GM19452 (cell line): Measurements from ENCODE around the gene ARHGEF28.
A peak's percentile ranks its signal among the peaks of the same experiment; 100 is the strongest.

Experiments
- ATAC-seq: cut with Tn5 transposase; IDR thresholded peaks from one replicate; pipeline ENCODE4 v1.9.1; 2021; ENCODE audit not compliant: unreplicated experiment

ARHGEF28 gene

DNA sequence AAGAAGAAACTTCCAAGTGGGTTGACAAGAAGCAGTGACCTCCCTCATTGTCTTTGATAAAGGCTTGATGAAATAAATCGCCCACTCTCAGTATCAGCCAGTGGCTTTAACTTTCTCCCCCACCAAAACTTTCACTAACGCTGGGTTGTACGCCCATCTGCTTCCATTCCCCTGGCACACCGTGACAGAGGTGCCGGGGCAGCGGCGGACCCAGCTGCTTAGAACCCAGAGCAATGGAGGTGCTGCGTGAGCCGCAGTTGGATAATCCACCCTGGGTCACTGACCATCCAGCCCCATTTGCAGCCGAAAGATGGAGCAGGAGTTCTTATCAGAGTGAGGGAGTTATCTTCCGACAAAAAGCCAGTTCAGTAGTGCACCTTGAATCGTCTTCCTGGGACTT lies 270.7 kb downstream of the ARHGEF28 start:
- no peak for ATAC-seq

DNA sequence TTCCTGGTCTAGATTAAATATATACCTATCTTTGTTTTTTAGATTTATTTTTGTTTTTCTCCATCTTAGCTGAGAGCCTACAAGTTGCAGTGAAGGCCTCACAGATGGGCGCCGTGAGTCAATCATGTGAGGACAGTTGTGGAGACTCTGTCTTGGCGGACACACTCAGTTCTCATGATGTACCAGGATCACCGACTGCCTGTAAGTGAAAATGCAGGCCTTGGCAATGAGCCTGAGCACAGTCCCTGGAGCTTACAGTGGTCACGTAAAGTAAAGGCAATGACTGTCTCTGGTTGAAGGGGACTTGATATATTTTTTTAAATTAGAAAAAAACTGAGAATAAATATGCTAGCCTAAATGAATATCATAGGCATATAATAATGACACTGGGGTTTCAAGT lies 271.9 kb downstream of the ARHGEF28 start:
- ATAC-seq = no peak

DNA sequence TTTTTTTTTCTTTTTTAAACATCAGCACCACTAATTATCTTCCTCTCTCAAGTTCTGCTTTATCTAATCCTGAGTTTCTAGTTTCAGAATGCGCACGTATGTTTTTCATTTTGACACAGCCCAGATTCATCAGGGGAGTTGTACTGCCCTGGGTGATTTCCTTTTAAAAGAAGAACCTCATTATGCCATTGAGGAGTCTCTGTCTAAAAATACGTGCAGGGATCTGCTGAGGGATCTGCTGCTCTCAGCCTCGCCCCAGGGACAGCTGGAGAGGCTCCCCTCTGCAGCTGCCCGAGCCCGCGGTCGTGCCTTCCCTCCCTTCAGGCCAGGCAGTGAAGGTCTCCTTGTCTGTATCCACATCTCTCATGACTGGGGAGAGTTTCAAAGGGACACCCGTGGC lies 273.1 kb downstream of the ARHGEF28 start:
- peak; percentile 78 for ATAC-seq

DNA sequence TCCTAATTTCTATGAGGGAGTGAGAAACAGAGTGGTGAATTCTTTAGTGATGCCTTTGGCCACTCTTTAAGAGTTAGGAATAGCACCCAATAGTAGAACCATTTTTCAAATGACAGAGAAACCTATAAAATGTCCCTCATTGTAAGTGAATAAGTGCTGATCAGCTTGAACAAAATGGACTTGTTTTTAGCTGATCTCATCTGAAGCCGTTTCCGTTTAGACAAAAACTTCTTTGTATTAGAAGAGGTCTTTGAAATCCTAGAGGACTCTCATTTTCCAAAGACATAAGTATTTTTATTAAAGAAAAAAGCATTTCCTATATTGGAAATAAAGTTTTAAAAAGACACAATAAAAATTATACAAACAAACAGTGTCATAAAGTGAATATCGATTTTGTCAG lies 273.9 kb downstream of the ARHGEF28 start:
- ATAC-seq = no peak

DNA sequence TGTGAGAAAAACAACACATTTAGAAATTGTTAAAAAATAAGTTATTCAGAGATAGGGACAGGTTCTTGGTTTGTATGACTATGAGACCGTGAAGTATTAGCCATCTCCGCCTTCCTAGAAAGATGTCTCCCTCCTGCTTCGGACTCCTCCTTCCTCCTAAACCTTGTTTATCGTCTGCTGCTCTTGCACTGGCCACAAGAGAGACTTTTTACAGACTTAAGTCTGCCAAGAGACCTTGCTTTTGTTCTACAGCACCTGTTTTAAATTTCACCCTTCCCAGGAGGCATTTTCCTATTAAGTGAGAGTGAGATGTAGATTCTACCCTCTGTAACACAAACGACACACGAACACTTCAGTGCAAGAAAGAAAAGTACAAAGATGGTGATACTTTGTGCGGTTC lies 274.6 kb downstream of the ARHGEF28 start:
- ATAC-seq = no peak

DNA sequence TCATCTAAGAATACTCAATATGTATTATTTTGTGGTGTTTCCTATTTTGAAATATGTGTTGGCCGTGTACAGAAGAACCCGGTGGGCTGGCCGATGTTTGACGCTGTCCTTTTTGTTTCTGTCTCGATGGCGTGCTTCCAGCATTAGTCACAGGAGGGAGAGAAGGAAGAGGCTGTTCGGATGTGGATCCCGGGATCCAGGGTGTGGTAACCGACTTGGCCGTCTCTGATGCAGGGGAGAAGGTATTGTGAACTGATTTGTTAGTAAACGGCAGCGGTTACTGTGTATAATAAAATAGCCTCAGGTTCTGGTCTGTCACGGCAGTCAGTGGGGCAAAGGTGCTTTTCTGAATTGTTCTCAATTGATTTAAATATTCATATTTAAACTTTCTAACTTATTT lies 275.0 kb downstream of the ARHGEF28 start:
- ATAC-seq = no peak

DNA sequence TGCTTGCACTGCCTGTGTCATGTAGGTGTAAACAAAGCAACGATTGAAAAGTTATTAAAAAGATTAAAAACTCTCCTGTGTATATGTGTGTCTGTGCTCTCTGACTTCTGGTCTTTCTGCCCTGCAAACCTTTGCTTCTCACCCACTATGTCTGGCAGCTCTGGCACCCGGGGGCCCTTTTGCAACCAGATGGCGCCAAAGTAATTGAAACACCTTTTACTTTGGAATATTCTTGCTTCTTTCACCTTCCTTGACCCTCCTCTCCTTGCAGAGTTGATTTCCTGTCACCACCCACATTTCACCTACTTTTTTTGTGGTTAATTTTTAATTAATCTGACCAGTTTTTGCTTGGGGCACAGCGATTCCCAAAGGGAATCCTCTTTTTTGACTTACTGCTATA lies 275.5 kb downstream of the ARHGEF28 start:
- ATAC-seq = no peak

DNA sequence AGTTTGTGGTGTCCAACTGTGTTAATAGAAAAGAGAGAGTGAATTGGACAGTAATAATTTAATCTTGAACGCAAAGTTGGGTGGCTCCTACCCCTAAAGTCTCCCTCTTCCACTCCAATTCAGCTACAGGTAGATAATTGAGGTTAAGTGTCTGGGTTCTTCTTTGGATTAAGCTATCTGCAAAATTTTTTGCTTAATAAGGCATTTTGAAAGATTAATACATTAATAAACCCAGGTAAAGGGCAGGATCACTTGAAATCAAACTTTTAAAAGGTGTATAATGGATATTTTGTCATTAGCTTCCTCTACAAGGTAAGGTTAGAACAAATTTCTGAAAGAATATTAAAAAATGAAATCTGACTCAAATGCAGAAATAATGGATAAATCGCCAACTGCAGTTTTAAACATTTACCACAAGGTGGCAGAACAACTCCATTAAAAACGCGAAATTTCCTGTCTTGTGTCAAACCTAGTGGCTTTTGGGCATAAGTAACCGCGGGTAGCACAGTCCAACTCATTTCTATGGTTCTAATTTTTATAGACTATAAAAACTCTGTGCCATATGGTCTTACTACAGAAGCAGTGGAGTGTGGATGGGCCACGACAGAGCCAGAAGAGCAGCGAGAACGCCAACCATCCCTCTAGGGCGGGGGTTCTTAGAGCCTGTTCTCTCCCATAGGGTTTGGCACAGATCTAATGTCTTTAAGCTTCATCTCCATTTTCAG lies 276.5 kb downstream of the ARHGEF28 start:
- ATAC-seq = no peak

DNA sequence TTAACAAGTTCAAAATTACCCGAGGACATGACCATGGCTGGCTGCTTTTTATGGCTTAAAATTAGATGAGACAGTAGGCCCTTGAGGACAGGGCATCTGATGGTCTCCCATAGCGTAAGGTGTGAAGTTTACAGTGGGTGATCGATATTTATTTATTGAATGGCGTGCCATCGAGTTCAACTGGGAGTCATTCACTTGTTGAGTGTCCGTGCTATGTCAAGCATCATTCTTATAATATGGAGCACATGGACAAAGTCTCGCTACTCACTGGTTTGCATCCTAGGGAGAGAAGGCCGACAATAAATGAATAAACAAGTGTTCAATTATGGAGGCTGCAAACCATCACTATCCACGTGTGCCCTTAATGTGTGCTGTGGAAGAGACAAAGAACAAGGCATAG lies 277.2 kb downstream of the ARHGEF28 start:
- ATAC-seq = no peak

DNA sequence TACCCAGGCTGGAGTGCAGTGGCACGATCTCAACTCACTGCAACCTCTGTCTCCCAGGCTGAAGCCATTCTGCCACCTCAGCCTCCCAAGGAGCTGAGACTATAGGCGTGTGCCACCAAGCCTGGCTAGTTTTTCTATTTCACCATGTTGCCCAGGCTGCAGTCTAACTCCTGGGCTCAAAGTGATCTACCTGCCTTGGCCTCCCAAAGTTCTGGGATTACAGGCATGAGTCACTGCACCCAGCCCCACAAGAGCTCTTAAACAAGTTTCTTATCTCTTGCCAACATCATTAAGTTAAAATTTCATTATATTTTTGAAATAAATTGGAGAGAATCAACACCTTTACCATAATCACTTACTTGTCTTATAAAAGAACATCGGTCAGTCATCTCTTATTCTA lies 280.3 kb downstream of the ARHGEF28 start:
- ATAC-seq = no peak

DNA sequence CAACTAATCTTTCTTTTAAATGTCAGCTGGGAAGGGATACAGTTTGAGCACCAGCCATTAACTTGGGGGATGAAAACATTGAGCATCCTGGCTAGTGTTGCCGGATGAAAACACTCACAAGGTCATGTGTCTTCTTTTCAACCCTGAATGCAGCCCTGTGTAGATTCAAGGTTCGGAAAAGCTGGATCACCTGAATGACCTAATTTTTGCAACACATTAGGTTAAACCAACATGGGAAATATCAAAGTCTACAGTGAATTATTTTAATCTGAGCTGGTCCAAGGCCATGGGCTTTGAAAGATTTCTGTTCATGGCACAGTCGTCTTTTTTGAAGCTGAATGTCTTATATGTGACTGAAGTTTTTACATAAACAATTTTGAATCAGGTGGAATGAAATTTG lies 281.2 kb downstream of the ARHGEF28 start:
- no peak for ATAC-seq

DNA sequence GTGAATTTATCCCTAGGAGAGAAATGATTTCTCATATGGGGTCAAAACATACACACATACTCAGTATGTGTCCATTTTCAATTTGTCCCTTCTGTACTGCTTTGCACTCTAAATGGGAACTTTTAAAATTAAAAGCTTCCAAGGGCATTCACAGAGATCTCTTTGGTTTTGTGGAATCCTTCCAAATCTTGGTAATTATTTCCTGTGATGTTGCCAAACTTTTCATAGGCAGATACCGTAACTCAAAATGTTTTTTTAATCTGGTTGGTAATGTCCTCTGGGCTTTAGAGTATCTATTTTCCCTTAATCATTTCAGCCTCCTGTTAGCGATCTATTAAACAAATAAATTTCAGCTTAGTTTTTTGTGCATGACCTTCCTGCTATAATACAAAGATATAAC lies 282.4 kb downstream of the ARHGEF28 start:
- no peak for ATAC-seq

DNA sequence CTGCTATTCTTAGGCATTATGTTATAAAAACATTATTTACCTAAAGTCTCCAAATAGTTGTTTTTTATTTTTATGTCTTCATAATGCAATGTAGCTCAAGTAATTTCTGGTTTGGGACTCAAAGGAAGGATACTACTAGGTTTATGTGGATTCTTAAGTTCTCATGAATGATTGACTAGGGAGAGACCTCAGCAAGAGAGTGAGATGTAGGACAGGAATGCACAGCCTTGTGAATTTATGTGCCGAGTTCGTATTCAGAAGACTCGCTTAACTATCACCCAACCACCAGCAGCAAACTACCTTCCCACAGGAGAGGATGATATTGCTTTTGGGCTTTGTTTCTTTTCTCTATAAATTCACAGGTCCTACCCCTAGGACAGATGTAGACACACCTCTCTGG lies 282.9 kb downstream of the ARHGEF28 start:
- ATAC-seq = no peak

DNA sequence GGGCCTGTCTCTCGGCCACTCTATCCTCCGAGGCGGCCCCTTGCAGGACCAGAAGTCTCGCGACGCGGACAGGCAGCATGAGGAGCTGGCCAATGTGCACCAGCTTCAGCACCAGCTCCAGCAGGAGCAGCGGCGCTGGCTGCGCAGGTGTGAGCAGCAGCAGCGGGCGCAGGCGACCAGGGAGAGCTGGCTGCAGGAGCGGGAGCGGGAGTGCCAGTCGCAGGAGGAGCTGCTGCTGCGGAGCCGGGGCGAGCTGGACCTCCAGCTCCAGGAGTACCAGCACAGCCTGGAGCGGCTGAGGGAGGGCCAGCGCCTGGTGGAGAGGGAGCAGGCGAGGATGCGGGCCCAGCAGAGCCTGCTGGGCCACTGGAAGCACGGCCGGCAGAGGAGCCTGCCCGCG lies 283.5 kb downstream of the ARHGEF28 start:
- ATAC-seq = no peak

DNA sequence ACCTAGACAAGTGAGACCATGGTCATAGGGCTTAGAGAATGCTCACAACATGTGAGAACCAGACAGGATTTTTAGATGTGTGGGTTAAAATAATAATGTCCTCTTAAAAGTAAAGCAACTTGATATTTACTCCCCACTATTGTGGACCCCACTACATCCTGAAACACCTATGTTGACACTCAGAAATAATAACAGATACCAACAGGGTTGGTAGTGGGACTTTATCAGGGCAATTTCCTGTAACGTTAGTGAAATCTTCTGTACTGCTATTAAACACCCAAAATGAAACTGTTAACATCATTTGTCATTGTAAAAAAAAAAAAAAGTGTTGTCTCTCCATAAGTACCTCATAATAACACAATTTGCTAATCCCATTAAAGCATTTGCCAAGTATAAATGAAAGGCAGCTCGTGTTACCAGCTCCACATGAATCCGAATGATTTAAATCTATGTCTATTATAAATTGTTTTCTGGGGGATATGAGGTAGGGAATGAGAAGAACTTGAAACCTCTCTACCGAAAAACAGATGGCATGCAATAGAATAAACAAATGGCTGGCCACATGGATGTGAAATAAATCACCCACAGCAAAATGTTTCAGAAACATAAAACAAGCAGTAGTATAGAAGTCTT lies 285.9 kb downstream of the ARHGEF28 start:
- no peak for ATAC-seq

DNA sequence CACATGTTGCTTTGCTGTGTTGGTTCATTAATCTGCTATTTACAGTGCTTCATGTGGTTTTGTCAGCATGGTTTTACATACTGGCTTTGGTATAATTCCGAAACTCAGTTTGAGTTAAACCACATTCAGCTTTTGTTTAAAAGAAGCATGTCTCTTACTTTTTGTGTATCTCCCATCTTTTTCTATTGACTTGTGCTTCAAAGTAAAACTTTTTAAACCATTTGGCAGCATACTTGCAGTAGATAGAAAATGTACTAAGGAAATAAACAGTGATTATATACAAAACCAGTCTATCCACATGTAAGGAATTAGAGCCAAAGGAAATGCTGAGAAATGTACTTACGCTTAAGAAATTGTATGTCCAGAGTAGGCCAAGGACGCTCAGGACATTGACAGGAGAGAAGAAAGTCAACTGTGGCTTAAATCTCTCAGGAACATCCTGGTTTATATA lies 286.9 kb downstream of the ARHGEF28 start:
- ATAC-seq = no peak

DNA sequence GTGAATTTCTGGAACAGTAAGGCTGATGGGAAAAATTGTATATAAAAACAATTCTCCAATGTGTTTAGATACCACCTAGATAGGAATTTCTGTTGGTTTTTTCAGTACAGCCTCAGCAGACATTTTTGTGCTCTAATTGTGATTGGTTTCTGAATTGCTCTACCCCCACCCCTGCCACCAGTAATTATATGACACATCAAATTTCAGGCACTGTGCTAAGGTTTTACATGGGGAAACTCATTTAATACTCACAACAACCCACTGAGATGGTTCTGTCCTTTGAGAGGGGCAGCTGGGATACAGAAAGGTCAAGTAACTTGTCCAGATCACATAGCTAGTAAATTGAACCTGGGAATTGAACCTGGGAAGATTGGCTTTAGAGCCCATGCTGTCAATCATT lies 288.0 kb downstream of the ARHGEF28 start:
- ATAC-seq = no peak

DNA sequence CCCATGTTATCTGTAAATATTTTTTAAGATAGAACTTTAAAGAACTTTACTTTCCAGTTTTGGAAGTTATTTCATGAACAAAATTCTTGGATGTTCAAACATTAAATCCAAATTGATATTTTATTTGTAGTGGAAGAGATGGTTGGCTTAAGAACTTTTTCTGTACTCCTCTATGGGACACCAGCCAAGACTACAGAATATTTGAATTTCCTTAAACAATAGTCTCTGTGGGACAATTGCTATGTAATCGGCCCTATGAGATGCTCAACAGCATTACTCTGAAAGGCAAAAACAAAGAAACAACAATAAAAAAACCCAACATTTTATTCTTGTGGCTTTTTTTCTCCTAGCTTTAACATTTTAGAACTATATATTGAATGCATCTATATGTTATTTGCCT lies 289.3 kb downstream of the ARHGEF28 start:
- ATAC-seq = no peak

DNA sequence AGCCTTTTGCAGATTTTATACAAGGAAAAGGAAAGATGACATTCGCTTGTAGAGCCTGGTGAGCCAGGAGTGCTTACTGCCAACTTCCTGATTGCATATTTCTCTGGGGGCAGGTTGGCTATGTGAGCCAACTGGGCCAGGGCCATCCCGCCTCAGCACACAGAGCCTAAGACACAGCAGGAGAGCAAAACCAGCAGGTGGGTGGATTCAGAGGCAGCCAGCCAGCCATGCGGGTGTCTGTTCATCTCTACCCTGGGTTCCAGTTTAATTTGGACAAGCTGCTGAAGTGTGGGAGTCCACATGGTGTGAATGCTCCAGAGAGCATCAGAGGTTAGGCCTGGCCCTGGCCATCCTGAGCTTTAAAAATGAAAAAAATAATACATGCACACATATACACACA lies 291.4 kb downstream of the ARHGEF28 start:
- ATAC-seq = no peak

DNA sequence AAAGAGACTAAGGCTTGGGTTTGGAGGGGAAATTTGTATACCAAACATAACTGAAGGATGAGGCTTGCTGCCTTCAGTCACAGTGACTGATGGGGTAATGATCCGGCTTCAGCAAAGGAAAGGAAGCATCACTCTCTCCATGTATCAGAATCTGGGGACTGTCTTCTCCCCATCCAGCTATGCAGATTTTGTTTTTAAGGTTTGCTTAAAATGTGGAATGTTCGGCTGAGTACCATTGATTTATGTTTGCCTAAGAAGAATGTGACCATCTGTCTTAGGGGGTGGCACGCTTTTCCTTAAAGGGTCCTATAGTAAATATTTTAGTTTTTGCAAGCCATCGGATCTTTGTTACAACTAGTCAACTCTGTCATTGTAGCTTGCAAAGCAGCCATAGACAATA lies 291.9 kb downstream of the ARHGEF28 start:
- no peak for ATAC-seq

DNA sequence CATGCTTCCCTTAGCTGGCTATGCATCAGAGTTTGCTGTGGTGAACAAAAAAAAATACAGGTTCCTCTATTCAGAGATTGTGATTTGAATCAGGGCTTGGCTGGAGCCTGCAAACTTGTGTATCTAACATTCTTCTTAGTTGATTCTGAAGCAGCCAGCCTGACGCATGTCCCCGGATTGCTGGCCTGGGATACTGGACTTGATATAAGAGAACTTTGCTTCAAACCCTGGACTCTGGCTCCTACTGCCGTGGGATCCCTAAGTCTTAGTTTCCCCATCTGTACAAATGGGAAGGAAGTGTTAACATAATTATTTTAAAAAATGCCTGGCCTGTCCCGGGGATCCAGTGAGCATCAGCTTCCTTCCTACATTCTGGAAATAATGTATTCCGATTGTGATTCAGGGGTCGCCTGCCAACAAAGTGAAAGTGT lies 292.8 kb downstream of the ARHGEF28 start:
- ATAC-seq = no peak

DNA sequence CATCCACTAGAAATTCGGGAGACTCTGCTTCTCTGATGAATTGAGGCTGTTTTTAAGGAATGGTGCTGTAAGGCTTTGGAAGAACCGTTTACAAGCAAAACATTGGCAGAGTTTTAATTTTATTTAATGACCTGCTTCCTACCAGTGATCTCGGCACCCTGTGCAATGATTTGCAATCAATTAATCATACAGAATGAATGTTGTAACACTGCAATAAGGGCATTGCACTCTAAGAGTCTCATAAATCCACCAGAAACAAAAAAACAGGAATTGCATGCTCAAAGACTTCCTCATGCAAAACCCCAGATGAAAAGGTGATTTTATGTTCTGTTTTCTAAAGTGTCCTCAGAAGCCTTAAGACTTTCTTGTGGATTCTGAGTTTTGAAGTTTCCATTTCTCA lies 295.7 kb downstream of the ARHGEF28 start:
- ATAC-seq = no peak

DNA sequence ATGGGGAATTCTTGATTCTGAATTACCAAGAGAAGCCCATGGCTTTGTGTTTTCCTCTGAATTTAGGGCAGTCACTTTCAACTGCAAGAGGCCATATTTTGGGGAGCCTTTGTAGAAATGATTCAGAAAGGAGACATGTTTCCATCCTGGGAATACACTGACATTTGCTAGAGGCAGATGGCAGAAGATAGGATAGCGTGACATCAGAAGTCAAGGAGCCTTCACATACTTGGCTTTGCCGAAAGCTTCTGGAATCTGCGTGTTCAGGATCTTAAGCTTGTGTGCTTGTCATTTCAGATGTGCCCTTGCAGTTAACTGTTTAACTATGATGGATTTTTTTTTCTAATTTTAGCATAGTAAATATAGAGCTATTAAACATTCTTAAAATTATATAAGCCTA lies 296.2 kb downstream of the ARHGEF28 start:
- no peak for ATAC-seq
